Activated CD8-positive, alpha-beta memory T cell treated with anti-CD3 and anti-CD28 coated beads, Interleukin-2, amount 10 ng/mL, durations not matched to agents 7 days and 5 days (primary cell): ENCODE data around the gene FAS. TPM values are rescaled to one million over a fixed set of nuclear protein-coding genes. Genes with fewer than 3 reads are reported as not detected.

Experiments
- ATAC-seq: fragments of 150-1000 bp; cut with Tn5 transposase; one replicate; pipeline ENCODE4 v1.10.0; 2021; ENCODE audit warnings: moderate library complexity
- CTCF ChIA-PET: fragments of 350-600 bp; sonication (Branson Sonifier 250); formaldehyde crosslinking; loops from one replicate; lab custom pipeline; 2021; ENCODE audit warnings: antibody characterized with exemption; lab: Charles Lee
- DNase-seq: peaks from one replicate; pipeline ENCODE4 v3.0.0-alpha.2; 2020
- H3K27ac Mint-ChIP-seq: one replicate; pipeline ENCODE4 v1.8.0; 2021; ENCODE audit warnings: mild to moderate bottlenecking, mixed read lengths
- H3K27me3 Mint-ChIP-seq: one replicate; pipeline ENCODE4 v1.8.0; 2021; ENCODE audit warnings: mixed read lengths
- H3K36me3 Mint-ChIP-seq: one replicate; pipeline ENCODE4 v1.8.0; 2021; ENCODE audit warnings: mild to moderate bottlenecking, mixed read lengths
- H3K4me1 Mint-ChIP-seq: one replicate; pipeline ENCODE4 v1.8.0; 2021; ENCODE audit warnings: mixed read lengths
- H3K4me3 Mint-ChIP-seq: one replicate; pipeline ENCODE4 v1.8.0; 2021; ENCODE audit warnings: mild to moderate bottlenecking, moderate library complexity, mixed read lengths
- H3K9me3 Mint-ChIP-seq: one replicate; pipeline ENCODE4 v1.8.0; 2022; ENCODE audit warnings: low read depth, mixed read lengths
- total RNA-seq, 2 experiments: library from RNA; stranded (reverse); gene quantifications; one replicate each; pipeline ENCODE4 v1.2.3, GENCODE V29; 2021

FAS gene
- 10 to 100 TPM; 73.7 to 75.4 TPM for total RNA-seq

- DNase-seq (peak; percentile 90), ATAC-seq (peak; percentile 71)
- peak within 1 kb of the TSS; percentile 94 for H3K4me3 Mint-ChIP-seq
- H3K27me3 Mint-ChIP-seq = no peaks in the 10 kb centered on the region
- CTCF ChIA-PET = interaction anchor here (0.6 to 10.8 kb wide), 22 partner anchors 9 to 423 kb away, joined by 3 to 70 read pairs (median 4); partner anchors contain the start of genes ACTA2, CH25H, IFIT3 and IFIT5
- H3K4me1 Mint-ChIP-seq = peaks cover 64% of the 10 kb centered on the region
- H3K36me3 Mint-ChIP-seq = peaks cover 41% of the 10 kb centered on the region
- H3K27ac Mint-ChIP-seq = peak within 1 kb of the TSS; percentile 98
- peaks cover 7% of the 10 kb centered on the region for H3K9me3 Mint-ChIP-seq
These were observed at the start of gene FAS for GRCh38 chr10:88990384-88991160. Gene FAS (plus strand): TSS chr10:88990798. CDS start chr10:88990877, 79 bp downstream.

- DNase-seq (no peak), ATAC-seq (no peak)
- no peak overlapping the region for H3K27ac Mint-ChIP-seq
- no peaks in the 10 kb centered on the region for H3K27me3 Mint-ChIP-seq
- H3K9me3 Mint-ChIP-seq = no peaks in the 10 kb centered on the region
- H3K4me1 Mint-ChIP-seq = peaks cover 8% of the 10 kb centered on the region
- H3K36me3 Mint-ChIP-seq = peaks cover 16% of the 10 kb centered on the region
- CTCF ChIA-PET = no interaction called here
- no peak overlapping the region for H3K4me3 Mint-ChIP-seq
These were observed 49.6 kb upstream of the FAS start for GRCh38 chr10:88941026-88941425.

GRCh38 chr10:88943778-88944177 lies 46.8 kb upstream of the FAS start:
- ATAC-seq = no peak
- DNase-seq = no peak
- CTCF ChIA-PET = interaction anchor here (1.0 to 3.9 kb wide), 6 partner anchors 10 to 274 kb away, joined by 3 to 28 read pairs (median 4); partner anchors contain the start of gene CH25H
- H3K36me3 Mint-ChIP-seq = peaks cover 12% of the 10 kb centered on the region
- no peaks in the 10 kb centered on the region for H3K9me3 Mint-ChIP-seq
- H3K27ac Mint-ChIP-seq = no peak overlapping the region
- H3K4me1 Mint-ChIP-seq = peaks cover 11% of the 10 kb centered on the region
- no peak overlapping the region for H3K4me3 Mint-ChIP-seq
- H3K27me3 Mint-ChIP-seq = no peaks in the 10 kb centered on the region

- H3K27ac Mint-ChIP-seq = no peak overlapping the region
- CTCF ChIA-PET = interaction anchor here (0.7 to 3.9 kb wide), 3 partner anchors 9 to 273 kb away, joined by 3 to 28 read pairs (median 3); no protein-coding TSS in a partner anchor
- ATAC-seq (no peak), DNase-seq (no peak)
- H3K4me1 Mint-ChIP-seq = peaks cover 11% of the 10 kb centered on the region
- peaks cover 7% of the 10 kb centered on the region for H3K36me3 Mint-ChIP-seq
- H3K27me3 Mint-ChIP-seq = no peaks in the 10 kb centered on the region
- H3K4me3 Mint-ChIP-seq = no peak overlapping the region
- H3K9me3 Mint-ChIP-seq = no peaks in the 10 kb centered on the region
These were observed 45.8 kb upstream of the FAS start for GRCh38 chr10:88944813-88945212.

GRCh38 chr10:88946200-88946599 lies 44.4 kb upstream of the FAS start:
- no peak overlapping the region for H3K27ac Mint-ChIP-seq
- H3K27me3 Mint-ChIP-seq = no peaks in the 10 kb centered on the region
- no peak for ATAC-seq
- H3K4me3 Mint-ChIP-seq = no peak overlapping the region
- peaks cover 11% of the 10 kb centered on the region for H3K4me1 Mint-ChIP-seq
- peaks cover 11% of the 10 kb centered on the region for H3K36me3 Mint-ChIP-seq
- H3K9me3 Mint-ChIP-seq = no peaks in the 10 kb centered on the region
- DNase-seq = no peak
- CTCF ChIA-PET = interaction anchor here (0.8 to 1.1 kb wide), 2 partner anchors 111 to 268 kb away, joined by 3 read pairs; no protein-coding TSS in a partner anchor

GRCh38 chr10:88946965-88947590 lies 43.5 kb upstream of the FAS start:
- DNase-seq = no peak
- CTCF ChIA-PET = interaction anchor here (2.4 kb wide), 1 partner anchor 14 kb away, joined by 6 read pairs; no protein-coding TSS in a partner anchor
- Mint-ChIP-seq H3K36me3 (peaks cover 10% of the 10 kb centered on the region), H3K9me3 (no peaks in the 10 kb centered on the region), H3K27ac (no peak overlapping the region), H3K27me3 (no peaks in the 10 kb centered on the region), H3K4me3 (no peak overlapping the region), H3K4me1 (peaks cover 11% of the 10 kb centered on the region)
- no peak for ATAC-seq

GRCh38 chr10:88949051-88949450 lies 41.5 kb upstream of the FAS start:
- peaks cover 11% of the 10 kb centered on the region for H3K4me1 Mint-ChIP-seq
- H3K36me3 Mint-ChIP-seq = peaks cover 13% of the 10 kb centered on the region
- ATAC-seq (no peak), DNase-seq (no peak)
- CTCF ChIA-PET = interaction anchor here (0.7 to 2.4 kb wide), 3 partner anchors 14 to 62 kb away, joined by 3 to 9 read pairs (median 6); no protein-coding TSS in a partner anchor
- no peak overlapping the region for H3K4me3 Mint-ChIP-seq
- no peak overlapping the region for H3K27ac Mint-ChIP-seq
- no peaks in the 10 kb centered on the region for H3K9me3 Mint-ChIP-seq
- no peaks in the 10 kb centered on the region for H3K27me3 Mint-ChIP-seq

GRCh38 chr10:88949912-88950837 lies 40.4 kb upstream of the FAS start:
- H3K9me3 Mint-ChIP-seq = no peaks in the 10 kb centered on the region
- ATAC-seq (no peak), DNase-seq (no peak)
- CTCF ChIA-PET = interaction anchor here (2.4 kb wide), 1 partner anchor 17 kb away, joined by 6 read pairs; no protein-coding TSS in a partner anchor
- H3K4me1 Mint-ChIP-seq = peaks cover 6% of the 10 kb centered on the region
- no peaks in the 10 kb centered on the region for H3K27me3 Mint-ChIP-seq
- peaks cover 13% of the 10 kb centered on the region for H3K36me3 Mint-ChIP-seq
- H3K27ac Mint-ChIP-seq = no peak overlapping the region
- H3K4me3 Mint-ChIP-seq = no peak overlapping the region

GRCh38 chr10:88952647-88953111 lies 37.9 kb upstream of the FAS start, which contains the start of gene ACTA2:
Gene ACTA2 (minus strand): TSS chr10:88952773. CDS start chr10:88948930, 3,843 bp downstream.
- no peak within 1 kb of the TSS for H3K27ac Mint-ChIP-seq
- no peak within 1 kb of the TSS for H3K4me3 Mint-ChIP-seq
- H3K27me3 Mint-ChIP-seq = no peaks in the 10 kb centered on the region
- CTCF ChIA-PET = interaction anchor here (0.6 to 1.3 kb wide), 2 partner anchors 10 to 37 kb away, joined by 3 to 4 read pairs; partner anchors contain the start of gene FAS
- ATAC-seq = no peak
- no peak for DNase-seq
- H3K9me3 Mint-ChIP-seq = no peaks in the 10 kb centered on the region
- peaks cover 11% of the 10 kb centered on the region for H3K36me3 Mint-ChIP-seq
- no peaks in the 10 kb centered on the region for H3K4me1 Mint-ChIP-seq

GRCh38 chr10:88953662-88954061 lies 36.9 kb upstream of the FAS start:
- H3K4me3 Mint-ChIP-seq = no peak overlapping the region
- no peaks in the 10 kb centered on the region for H3K9me3 Mint-ChIP-seq
- ATAC-seq (no peak), DNase-seq (no peak)
- H3K27ac Mint-ChIP-seq = no peak overlapping the region
- no peaks in the 10 kb centered on the region for H3K4me1 Mint-ChIP-seq
- CTCF ChIA-PET = interaction anchor here (1.2 to 1.3 kb wide), 2 partner anchors 19 to 36 kb away, joined by 3 to 4 read pairs; partner anchors contain the start of gene FAS
- peaks cover 11% of the 10 kb centered on the region for H3K36me3 Mint-ChIP-seq
- no peaks in the 10 kb centered on the region for H3K27me3 Mint-ChIP-seq

- Mint-ChIP-seq H3K9me3 (no peaks in the 10 kb centered on the region), H3K4me1 (no peaks in the 10 kb centered on the region), H3K27ac (no peak overlapping the region), H3K4me3 (no peak overlapping the region), H3K27me3 (no peaks in the 10 kb centered on the region), H3K36me3 (peaks cover 11% of the 10 kb centered on the region)
- no peak for DNase-seq
- CTCF ChIA-PET = interaction anchor here (1.2 kb wide), 1 partner anchor 20 kb away, joined by 3 read pairs; no protein-coding TSS in a partner anchor
- no peak for ATAC-seq
These were observed 36.0 kb upstream of the FAS start for GRCh38 chr10:88954458-88955083.

GRCh38 chr10:88957381-88957780 lies 33.2 kb upstream of the FAS start:
- Mint-ChIP-seq H3K36me3 (peaks cover 5% of the 10 kb centered on the region), H3K27ac (no peak overlapping the region), H3K9me3 (no peaks in the 10 kb centered on the region), H3K4me3 (no peak overlapping the region), H3K4me1 (peaks cover 23% of the 10 kb centered on the region), H3K27me3 (no peaks in the 10 kb centered on the region)
- ATAC-seq = no peak
- CTCF ChIA-PET = interaction anchor here (0.7 to 2.9 kb wide), 3 partner anchors 23 to 72 kb away, joined by 3 to 8 read pairs (median 3); no protein-coding TSS in a partner anchor
- DNase-seq = no peak
